ENCODE data around the gene EXTL2. TPM values are rescaled to one million over a fixed set of nuclear protein-coding genes. Genes with fewer than 3 reads are reported as not detected.

EXTL2 gene
- 3.1 TPM for polyA plus RNA-seq (2012; ENCODE audit: insufficient read length, low read depth)

- no peak for TF ChIP-seq REST (IDR thresholded peaks at IDR 0.05; ENCODE audit: insufficient read depth in 1 of 2, low read depth in 2 of 2, low read length in 2 of 2)
- TF ChIP-seq SIN3A (IDR thresholded peaks at IDR 0.05; ENCODE audit: borderline replicate concordance, insufficient read depth, low read length) = peak; percentile 24; the same call in 1 of the 2 replicates
These were observed at the start of gene EXTL2 for GRCh38 chr1:100894603-100895539. Gene EXTL2, minus strand, starts transcription at chr1:100894842. Its CDS starts 6,085 bp downstream, at chr1:100888757.

GRCh38 chr1:100943533-100943932 is 48.9 kb upstream of the EXTL2 start:
- no peak for TF ChIP-seq POLR2AphosphoS5 (IDR thresholded peaks at IDR 0.05; ENCODE audit: low read depth, low read length)

- TF ChIP-seq SIN3A (IDR thresholded peaks at IDR 0.05; ENCODE audit: borderline replicate concordance, insufficient read depth, low read length) (no peak), TAF1 (IDR thresholded peaks at IDR 0.05; ENCODE audit: borderline replicate concordance, insufficient read depth, low read length) (no peak), FOXP2 (optimal IDR thresholded peaks at IDR 0.05; ENCODE audit: borderline replicate concordance, extremely low read depth, extremely low read length, insufficient read depth) (no peak), POLR2AphosphoS5 (IDR thresholded peaks at IDR 0.05; ENCODE audit: low read depth, low read length) (no peak), REST (IDR thresholded peaks at IDR 0.05; ENCODE audit: insufficient read depth in 1 of 2, low read depth in 2 of 2, low read length in 2 of 2) (no peak)
These were observed 47.8 kb upstream of the EXTL2 start for GRCh38 chr1:100942304-100943046.

GRCh38 chr1:100941580-100942216 is 47.1 kb upstream of the EXTL2 start:
- TF ChIP-seq FOXP2 (optimal IDR thresholded peaks at IDR 0.05; ENCODE audit: borderline replicate concordance, extremely low read depth, extremely low read length, insufficient read depth) (no peak), SIN3A (IDR thresholded peaks at IDR 0.05; ENCODE audit: borderline replicate concordance, insufficient read depth, low read length) (no peak), TAF1 (IDR thresholded peaks at IDR 0.05; ENCODE audit: borderline replicate concordance, insufficient read depth, low read length) (no peak), POLR2AphosphoS5 (IDR thresholded peaks at IDR 0.05; ENCODE audit: low read depth, low read length) (no peak), REST (IDR thresholded peaks at IDR 0.05; ENCODE audit: insufficient read depth in 1 of 2, low read depth in 2 of 2, low read length in 2 of 2) (no peak)

GRCh38 chr1:100941098-100941527 is 46.5 kb upstream of the EXTL2 start:
- TF ChIP-seq POLR2AphosphoS5 (IDR thresholded peaks at IDR 0.05; ENCODE audit: low read depth, low read length) = no peak
- no peak for TF ChIP-seq TAF1 (IDR thresholded peaks at IDR 0.05; ENCODE audit: borderline replicate concordance, insufficient read depth, low read length)
- no peak for TF ChIP-seq REST (IDR thresholded peaks at IDR 0.05; ENCODE audit: insufficient read depth in 1 of 2, low read depth in 2 of 2, low read length in 2 of 2)
- TF ChIP-seq SIN3A (IDR thresholded peaks at IDR 0.05; ENCODE audit: borderline replicate concordance, insufficient read depth, low read length) = no peak
- no peak for TF ChIP-seq FOXP2 (optimal IDR thresholded peaks at IDR 0.05; ENCODE audit: borderline replicate concordance, extremely low read depth, extremely low read length, insufficient read depth)
